SH-SY5Y (cell line): ENCODE data around the gene ADGRL2.

Experiments
- GATA2 ChIP-seq: IDR thresholded peaks from 2 replicates; pipeline ENCODE4 v1.6.1; 2011; ENCODE audit warnings: mild to moderate bottlenecking, low read depth, low read length
- GATA3 ChIP-seq: IDR thresholded peaks from 2 replicates; pipeline ENCODE4 v1.6.1; 2011; ENCODE audit warnings: low read depth, mild to moderate bottlenecking, low read length, moderate library complexity

- TF ChIP-seq GATA2 (peak; percentile 10; the same call in 1 of the 2 replicates), GATA3 (no peak)
Observed at GRCh38 chr1:81937791-81938450, 137.2 kb downstream of the ADGRL2 start.
